ENCODE measurements around the gene DHRS3. TPM values are rescaled to one million over a fixed set of nuclear protein-coding genes. Genes with fewer than 3 reads are reported as not detected.

Gene DHRS3
- polyA plus RNA-seq, 1 of the 3 experiments (the other 2 are of a cell fraction) = 44.8 TPM

DNA sequence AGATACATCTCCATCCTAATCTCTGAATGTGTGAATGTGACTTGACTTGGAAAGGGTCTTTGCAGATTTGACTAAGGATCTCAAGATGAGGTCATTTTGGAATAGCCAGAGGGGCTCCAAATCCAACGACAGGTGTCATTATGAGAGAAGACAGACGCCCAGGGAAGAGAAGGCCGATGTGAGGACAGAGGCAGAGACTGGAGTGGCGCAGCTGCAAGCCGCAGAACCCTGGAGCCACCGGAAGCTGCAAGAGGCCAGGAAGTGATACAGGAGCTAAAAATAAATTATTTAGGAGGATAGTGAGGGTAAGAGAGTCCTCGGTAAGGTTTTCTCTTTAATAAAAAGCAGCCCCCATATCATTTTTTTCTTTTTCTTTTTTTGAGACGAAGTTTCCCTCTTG is 16.1 kb upstream of the DHRS3 start:
- H4K20me1 ChIP-seq (ENCODE audit: insufficient read depth) = no peaks in the 10 kb centered on the region
- H3K4me2 ChIP-seq = no peak overlapping the region
- no peaks in the 10 kb centered on the region for H3F3A ChIP-seq (replicated peaks; ENCODE audit: insufficient read depth)
- no peaks in the 10 kb centered on the region for H3K9me3 ChIP-seq
- H3K27ac ChIP-seq (ENCODE audit: low read depth in 2 of 2, low read length in 1 of 2) = no peak overlapping the region
- no peaks in the 10 kb centered on the region for H3K36me3 ChIP-seq (replicated peaks in 1 of 2; ENCODE audit: control insufficient read depth in 1 of 2, insufficient read depth in 2 of 2, low read length in 1 of 2)
- no peak overlapping the region for H3K4me3 ChIP-seq (ENCODE audit: low read depth in 2 of 2, low read length in 1 of 2)
- TF ChIP-seq GABPA (IDR thresholded peaks at IDR 0.05; ENCODE audit: low read depth) (no peak), SMC3 (IDR thresholded peaks at IDR 0.05; ENCODE audit: low read depth, low read length) (no peak), MEF2A (IDR thresholded peaks at IDR 0.05; ENCODE audit: borderline replicate concordance, low read depth) (no peak), TCF12 (IDR thresholded peaks at IDR 0.05) (no peak), POLR2AphosphoS5 (IDR thresholded peaks at IDR 0.05; ENCODE audit: low read depth, low read length) (no peak), RAD21 (IDR thresholded peaks at IDR 0.05; ENCODE audit: low read length) (no peak), RCOR1 (IDR thresholded peaks at IDR 0.05; ENCODE audit: low read length) (no peak)
- TF ChIP-seq, protein P1, sequence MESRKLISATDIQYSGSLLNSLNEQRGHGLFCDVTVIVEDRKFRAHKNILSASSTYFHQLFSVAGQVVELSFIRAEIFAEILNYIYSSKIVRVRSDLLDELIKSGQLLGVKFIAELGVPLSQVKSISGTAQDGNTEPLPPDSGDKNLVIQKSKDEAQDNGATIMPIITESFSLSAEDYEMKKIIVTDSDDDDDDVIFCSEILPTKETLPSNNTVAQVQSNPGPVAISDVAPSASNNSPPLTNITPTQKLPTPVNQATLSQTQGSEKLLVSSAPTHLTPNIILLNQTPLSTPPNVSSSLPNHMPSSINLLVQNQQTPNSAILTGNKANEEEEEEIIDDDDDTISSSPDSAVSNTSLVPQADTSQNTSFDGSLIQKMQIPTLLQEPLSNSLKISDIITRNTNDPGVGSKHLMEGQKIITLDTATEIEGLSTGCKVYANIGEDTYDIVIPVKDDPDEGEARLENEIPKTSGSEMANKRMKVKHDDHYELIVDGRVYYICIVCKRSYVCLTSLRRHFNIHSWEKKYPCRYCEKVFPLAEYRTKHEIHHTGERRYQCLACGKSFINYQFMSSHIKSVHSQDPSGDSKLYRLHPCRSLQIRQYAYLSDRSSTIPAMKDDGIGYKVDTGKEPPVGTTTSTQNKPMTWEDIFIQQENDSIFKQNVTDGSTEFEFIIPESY (IDR thresholded peaks at IDR 0.05; ENCODE audit: borderline replicate concordance, low read depth) = no peak
- TF ChIP-seq, protein P2, sequence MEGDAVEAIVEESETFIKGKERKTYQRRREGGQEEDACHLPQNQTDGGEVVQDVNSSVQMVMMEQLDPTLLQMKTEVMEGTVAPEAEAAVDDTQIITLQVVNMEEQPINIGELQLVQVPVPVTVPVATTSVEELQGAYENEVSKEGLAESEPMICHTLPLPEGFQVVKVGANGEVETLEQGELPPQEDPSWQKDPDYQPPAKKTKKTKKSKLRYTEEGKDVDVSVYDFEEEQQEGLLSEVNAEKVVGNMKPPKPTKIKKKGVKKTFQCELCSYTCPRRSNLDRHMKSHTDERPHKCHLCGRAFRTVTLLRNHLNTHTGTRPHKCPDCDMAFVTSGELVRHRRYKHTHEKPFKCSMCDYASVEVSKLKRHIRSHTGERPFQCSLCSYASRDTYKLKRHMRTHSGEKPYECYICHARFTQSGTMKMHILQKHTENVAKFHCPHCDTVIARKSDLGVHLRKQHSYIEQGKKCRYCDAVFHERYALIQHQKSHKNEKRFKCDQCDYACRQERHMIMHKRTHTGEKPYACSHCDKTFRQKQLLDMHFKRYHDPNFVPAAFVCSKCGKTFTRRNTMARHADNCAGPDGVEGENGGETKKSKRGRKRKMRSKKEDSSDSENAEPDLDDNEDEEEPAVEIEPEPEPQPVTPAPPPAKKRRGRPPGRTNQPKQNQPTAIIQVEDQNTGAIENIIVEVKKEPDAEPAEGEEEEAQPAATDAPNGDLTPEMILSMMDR (IDR thresholded peaks at IDR 0.05) = no peak
- no peak for DNase-seq
- ChIA-PET POLR2A (no interaction called here), CTCF (interaction anchor here (1.3 to 1.9 kb wide), 2 partner anchors 14 to 25 kb away, joined by 4 to 13 read pairs; no protein-coding TSS in a partner anchor)
- no peaks in the 10 kb centered on the region for H3K9me2 ChIP-seq
- no peaks in the 10 kb centered on the region for H3K27me3 ChIP-seq (ENCODE audit: insufficient read depth)
- H3K9ac ChIP-seq = no peak overlapping the region
- H3K4me1 ChIP-seq (ENCODE audit: control insufficient read depth in 1 of 2, insufficient read depth in 2 of 2, low read depth in 1 of 2, low read length in 1 of 2) = no peaks in the 10 kb centered on the region; a peak in 1 of 4 replicates
- WGBS (ENCODE audit: low lambda C conversion rate) = 57% methylated on average over 8 of the region's 8 CpGs
- no peak overlapping the region for H2AFZ ChIP-seq (ENCODE audit: low read depth)
- H3K79me2 ChIP-seq (ENCODE audit: insufficient read depth) = no peaks in the 10 kb centered on the region

DNA sequence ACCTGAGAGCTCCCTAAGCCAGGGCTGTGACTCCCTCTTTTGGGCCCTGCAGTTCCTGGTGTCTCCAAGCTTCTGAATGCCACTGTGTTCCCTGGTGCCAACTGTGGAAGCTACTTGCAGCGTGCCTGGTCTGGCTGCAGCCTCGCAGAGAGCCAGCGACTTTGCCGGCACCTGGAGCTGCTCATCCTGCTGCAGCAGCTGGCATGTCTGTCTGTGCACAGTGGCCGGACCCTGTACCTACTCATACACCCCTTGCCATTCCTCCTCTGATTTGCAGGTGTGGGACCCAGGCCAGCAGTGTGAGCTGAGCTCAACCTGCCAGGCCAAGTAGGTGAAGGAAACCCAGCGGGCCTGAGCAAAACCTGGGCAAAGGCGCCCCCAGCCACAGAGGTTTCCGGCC is 13.6 kb upstream of the DHRS3 start:
- H3K4me2 ChIP-seq = no peak overlapping the region
- H3K27ac ChIP-seq (ENCODE audit: low read depth in 2 of 2, low read length in 1 of 2) = no peak overlapping the region
- POLR2A ChIA-PET = no interaction called here
- no peak for TF ChIP-seq CHD2 (IDR thresholded peaks at IDR 0.05; ENCODE audit: low read length, partially characterized antibody)
- no peak for TF ChIP-seq TCF12 (IDR thresholded peaks at IDR 0.05)
- no peak for TF ChIP-seq FOXJ3 (CRISPR knock-in tag; IDR thresholded peaks at IDR 0.05)
- TF ChIP-seq, protein P3, sequence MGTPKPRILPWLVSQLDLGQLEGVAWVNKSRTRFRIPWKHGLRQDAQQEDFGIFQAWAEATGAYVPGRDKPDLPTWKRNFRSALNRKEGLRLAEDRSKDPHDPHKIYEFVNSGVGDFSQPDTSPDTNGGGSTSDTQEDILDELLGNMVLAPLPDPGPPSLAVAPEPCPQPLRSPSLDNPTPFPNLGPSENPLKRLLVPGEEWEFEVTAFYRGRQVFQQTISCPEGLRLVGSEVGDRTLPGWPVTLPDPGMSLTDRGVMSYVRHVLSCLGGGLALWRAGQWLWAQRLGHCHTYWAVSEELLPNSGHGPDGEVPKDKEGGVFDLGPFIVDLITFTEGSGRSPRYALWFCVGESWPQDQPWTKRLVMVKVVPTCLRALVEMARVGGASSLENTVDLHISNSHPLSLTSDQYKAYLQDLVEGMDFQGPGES (IDR thresholded peaks at IDR 0.05; ENCODE audit: low read depth, low read length) = no peak
- no peak for TF ChIP-seq YY1 (IDR thresholded peaks at IDR 0.05; ENCODE audit: low read depth)
- TF ChIP-seq, protein P1 (IDR thresholded peaks at IDR 0.05; ENCODE audit: borderline replicate concordance, low read depth) = no peak
- TF ChIP-seq, protein P2 (IDR thresholded peaks at IDR 0.05) = no peak
- CTCF ChIA-PET = interaction anchor here (1.7 kb wide), 1 partner anchor 27 kb away, joined by 6 read pairs; no protein-coding TSS in a partner anchor
- no peaks in the 10 kb centered on the region for H3K36me3 ChIP-seq (replicated peaks in 1 of 2; ENCODE audit: control insufficient read depth in 1 of 2, insufficient read depth in 2 of 2, low read length in 1 of 2)
- H3K79me2 ChIP-seq (ENCODE audit: insufficient read depth) = no peaks in the 10 kb centered on the region
- no peaks in the 10 kb centered on the region for H3K9me2 ChIP-seq
- no peak overlapping the region for H3K9ac ChIP-seq
- no peaks in the 10 kb centered on the region for H3K27me3 ChIP-seq (ENCODE audit: insufficient read depth)
- H3F3A ChIP-seq (replicated peaks; ENCODE audit: insufficient read depth) = no peaks in the 10 kb centered on the region
- H4K20me1 ChIP-seq (ENCODE audit: insufficient read depth) = no peaks in the 10 kb centered on the region
- WGBS (ENCODE audit: low lambda C conversion rate) = 67% methylated on average over 4 of the region's 8 CpGs
- no peak overlapping the region for H3K4me3 ChIP-seq (ENCODE audit: low read depth in 2 of 2, low read length in 1 of 2)
- no peak for DNase-seq
- H2AFZ ChIP-seq (ENCODE audit: low read depth) = no peak overlapping the region
- H3K4me1 ChIP-seq (ENCODE audit: control insufficient read depth in 1 of 2, insufficient read depth in 2 of 2, low read depth in 1 of 2, low read length in 1 of 2) = no peaks in the 10 kb centered on the region; a peak in 1 of 4 replicates
- H3K9me3 ChIP-seq = no peaks in the 10 kb centered on the region
